ENCODE data around the gene NAA30. TPM values are rescaled to one million over a fixed set of nuclear protein-coding genes. Genes with fewer than 3 reads are reported as not detected.

NAA30 gene
- total RNA-seq, 2 donors from 2014 or later, result 9.7 to 13.6 TPM

- no peak for ATAC-seq (ENCODE audit: insufficient number of reproducible peaks, low FRiP score, low read depth)
- DNase-seq (ENCODE audit: low spot score), result no peak
- no peaks in the 10 kb centered on the region for H3K9me3 ChIP-seq
Measured at GRCh38 chr14:57388067-57388466, 2.3 kb upstream of the NAA30 start.

GRCh38 chr14:57389646-57390036, 745 bp upstream of the NAA30 start:
- TF ChIP-seq CTCF (IDR thresholded peaks at IDR 0.05), result no peak
- ATAC-seq (ENCODE audit: insufficient number of reproducible peaks, low FRiP score, low read depth) (no peak), DNase-seq (ENCODE audit: low spot score) (no peak)
- Histone ChIP-seq H3K4me1 (ENCODE audit: control insufficient read depth in 1 of 2, low read depth in 2 of 2) (peaks cover 20 to 34% of the 10 kb centered on the region in 2 donors), H3K36me3 (no peaks in the 10 kb centered on the region), H3K27ac (peak overlapping the region; percentile 77), H3K27me3 (replicated peaks; ENCODE audit: insufficient read depth) (no peaks in the 10 kb centered on the region), H3K9me3 (no peaks in the 10 kb centered on the region), H3K4me3 (peak overlapping the region; percentile 99)

More at GRCh38 chr14:57388067-57388466, 2.3 kb upstream of the NAA30 start:
- Histone ChIP-seq H3K4me3 (no peak overlapping the region), H3K36me3 (no peaks in the 10 kb centered on the region), H3K27me3 (replicated peaks; ENCODE audit: insufficient read depth) (no peaks in the 10 kb centered on the region), H3K4me1 (ENCODE audit: control insufficient read depth in 1 of 2, low read depth in 2 of 2) (peaks cover 13 to 24% of the 10 kb centered on the region in 2 donors), H3K27ac (no peak overlapping the region)
- no peak for TF ChIP-seq CTCF (IDR thresholded peaks at IDR 0.05)

- Histone ChIP-seq H3K9me3 (no peaks in the 10 kb centered on the region), H3K4me3 (peak overlapping the region; percentile 99), H3K27ac (peak overlapping the region; percentile 77), H3K4me1 (ENCODE audit: control insufficient read depth in 1 of 2, low read depth in 2 of 2) (peaks cover 20 to 38% of the 10 kb centered on the region in 2 donors), H3K36me3 (no peaks in the 10 kb centered on the region), H3K27me3 (replicated peaks; ENCODE audit: insufficient read depth) (no peaks in the 10 kb centered on the region)
- no peak for TF ChIP-seq CTCF (IDR thresholded peaks at IDR 0.05)
- ATAC-seq (ENCODE audit: insufficient number of reproducible peaks, low FRiP score, low read depth) (peak; percentile 45), DNase-seq (ENCODE audit: low spot score) (no peak)
Measured at GRCh38 chr14:57390806-57391516, 575 bp downstream of the NAA30 start.

GRCh38 chr14:57391517-57392195, 1.3 kb downstream of the NAA30 start:
- H3K4me3 ChIP-seq, result peak overlapping the region; percentile 99
- H3K27ac ChIP-seq, result peak overlapping the region; percentile 77
- DNase-seq (ENCODE audit: low spot score) (no peak), ATAC-seq (ENCODE audit: insufficient number of reproducible peaks, low FRiP score, low read depth) (no peak)
- H3K36me3 ChIP-seq, result no peaks in the 10 kb centered on the region
- no peak for TF ChIP-seq CTCF (IDR thresholded peaks at IDR 0.05)
- no peaks in the 10 kb centered on the region for H3K27me3 ChIP-seq (replicated peaks; ENCODE audit: insufficient read depth)
- H3K4me1 ChIP-seq (ENCODE audit: control insufficient read depth in 1 of 2, low read depth in 2 of 2), result peaks cover 20 to 38% of the 10 kb centered on the region in 2 donors
- H3K9me3 ChIP-seq, result no peaks in the 10 kb centered on the region

- TF ChIP-seq CTCF (IDR thresholded peaks at IDR 0.05), result no peak
- no peaks in the 10 kb centered on the region for H3K27me3 ChIP-seq (replicated peaks; ENCODE audit: insufficient read depth)
- H3K9me3 ChIP-seq, result no peaks in the 10 kb centered on the region
- H3K4me1 ChIP-seq (ENCODE audit: control insufficient read depth in 1 of 2, low read depth in 2 of 2), result peaks cover 20 to 38% of the 10 kb centered on the region in 2 donors
- peak overlapping the region; percentile 99 for H3K4me3 ChIP-seq
- no peak for DNase-seq (ENCODE audit: low spot score)
- H3K36me3 ChIP-seq, result peaks cover 5% of the 10 kb centered on the region
- H3K27ac ChIP-seq, result no peak overlapping the region
- ATAC-seq (ENCODE audit: insufficient number of reproducible peaks, low FRiP score, low read depth), result no peak
Measured at GRCh38 chr14:57392830-57393229, 2.4 kb downstream of the NAA30 start.
